Forelimb muscle (tissue), 1 donor: Measurements from ENCODE around the gene AKR1D1. TPM values are rescaled to one million over a fixed set of nuclear protein-coding genes. Genes with fewer than 3 reads are reported as not detected.
"Not testable (repeated sequence)": the region's sequence is repeated elsewhere in the genome, so short reads cannot be mapped to it uniquely, and the experiment has no call there.

Experiments used
- DNase-seq: peaks from one replicate; pipeline ENCODE4 v3.0.0-alpha.2; 2013; ENCODE audit warnings: low read depth
- polyA plus RNA-seq: library from polyadenylated mRNA; unstranded; fragments of 120-200 nt; gene quantifications from one replicate; pipeline ENCODE4 v1.2.1, GENCODE V29; 2013; ENCODE audit not compliant: insufficient read length

AKR1D1 gene
- polyA plus RNA-seq, 1 donor = 0.06 TPM

- no peak for DNase-seq
Measured at GRCh38 chr7:138122162-138122561, 45.9 kb downstream of the AKR1D1 start.

- DNase-seq = no peak
Measured at GRCh38 chr7:138125119-138125518, 48.9 kb downstream of the AKR1D1 start.

GRCh38 chr7:138125598-138126111 lies 49.4 kb downstream of the AKR1D1 start:
- peak; percentile 4 for DNase-seq

GRCh38 chr7:138126928-138127327 lies 50.7 kb downstream of the AKR1D1 start:
- no peak for DNase-seq

GRCh38 chr7:138127996-138128395 lies 51.7 kb downstream of the AKR1D1 start:
- no peak for DNase-seq

GRCh38 chr7:138129551-138130165 lies 53.4 kb downstream of the AKR1D1 start:
- no peak for DNase-seq

GRCh38 chr7:138137423-138138171 lies 61.3 kb downstream of the AKR1D1 start:
- DNase-seq = no peak

GRCh38 chr7:138138244-138138643 lies 62.0 kb downstream of the AKR1D1 start:
- no peak for DNase-seq

- no peak for DNase-seq
Measured at GRCh38 chr7:138142583-138143201, 66.4 kb downstream of the AKR1D1 start.

GRCh38 chr7:138144958-138145357 lies 68.7 kb downstream of the AKR1D1 start:
- no peak for DNase-seq

GRCh38 chr7:138146221-138146620 lies 70.0 kb downstream of the AKR1D1 start:
- not testable (repeated sequence) for DNase-seq

GRCh38 chr7:138146757-138147734 lies 70.8 kb downstream of the AKR1D1 start:
- DNase-seq = not testable (repeated sequence)

- DNase-seq = no peak
Measured at GRCh38 chr7:138151731-138152577, 75.7 kb downstream of the AKR1D1 start.

GRCh38 chr7:138154661-138155060 lies 78.4 kb downstream of the AKR1D1 start:
- DNase-seq = no peak

GRCh38 chr7:138157702-138158101 lies 81.4 kb downstream of the AKR1D1 start:
- no peak for DNase-seq

- DNase-seq = no peak
Measured at GRCh38 chr7:138158739-138159528, 82.7 kb downstream of the AKR1D1 start.

- DNase-seq = peak; percentile 68
Measured at GRCh38 chr7:138161600-138162081, 85.4 kb downstream of the AKR1D1 start.

GRCh38 chr7:138162236-138162635 lies 86.0 kb downstream of the AKR1D1 start:
- no peak for DNase-seq

- no peak for DNase-seq
Measured at GRCh38 chr7:138163800-138164199, 87.5 kb downstream of the AKR1D1 start.

- DNase-seq = no peak
Measured at GRCh38 chr7:138164804-138165203, 88.5 kb downstream of the AKR1D1 start.
